Measurements from ENCODE around the gene MDP1.
"Not testable (repeated sequence)": the region's sequence is repeated elsewhere in the genome, so short reads cannot be mapped to it uniquely, and the experiment has no call there.

- TF ChIP-seq, protein P1, sequence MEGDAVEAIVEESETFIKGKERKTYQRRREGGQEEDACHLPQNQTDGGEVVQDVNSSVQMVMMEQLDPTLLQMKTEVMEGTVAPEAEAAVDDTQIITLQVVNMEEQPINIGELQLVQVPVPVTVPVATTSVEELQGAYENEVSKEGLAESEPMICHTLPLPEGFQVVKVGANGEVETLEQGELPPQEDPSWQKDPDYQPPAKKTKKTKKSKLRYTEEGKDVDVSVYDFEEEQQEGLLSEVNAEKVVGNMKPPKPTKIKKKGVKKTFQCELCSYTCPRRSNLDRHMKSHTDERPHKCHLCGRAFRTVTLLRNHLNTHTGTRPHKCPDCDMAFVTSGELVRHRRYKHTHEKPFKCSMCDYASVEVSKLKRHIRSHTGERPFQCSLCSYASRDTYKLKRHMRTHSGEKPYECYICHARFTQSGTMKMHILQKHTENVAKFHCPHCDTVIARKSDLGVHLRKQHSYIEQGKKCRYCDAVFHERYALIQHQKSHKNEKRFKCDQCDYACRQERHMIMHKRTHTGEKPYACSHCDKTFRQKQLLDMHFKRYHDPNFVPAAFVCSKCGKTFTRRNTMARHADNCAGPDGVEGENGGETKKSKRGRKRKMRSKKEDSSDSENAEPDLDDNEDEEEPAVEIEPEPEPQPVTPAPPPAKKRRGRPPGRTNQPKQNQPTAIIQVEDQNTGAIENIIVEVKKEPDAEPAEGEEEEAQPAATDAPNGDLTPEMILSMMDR (optimal IDR thresholded peaks at IDR 0.05 in 1 of 3, IDR thresholded peaks at IDR 0.05 in 1 of 3, conservative IDR thresholded peaks at IDR 0.05 in 1 of 3; ENCODE audit: extremely low read depth in 1 of 3, insufficient read depth in 2 of 3, low read length in 3 of 3), result not testable (repeated sequence)
- TF ChIP-seq EZH2 (IDR thresholded peaks at IDR 0.05; ENCODE audit: low read length), result not testable (repeated sequence)
Observed at GRCh38 chr14:24202538-24202937, 13.3 kb downstream of the MDP1 start.
